22Rv1 (cell line): ENCODE results near the gene WNK2.

ENCODE experiments used
- CTCF ChIP-seq: fragments of 450-650 bp; IDR thresholded peaks from 2 replicates; pipeline ENCODE4 v1.5.1; 2017; ENCODE audit warnings: mild to moderate bottlenecking
- ZFX ChIP-seq: fragments of 450-650 bp; IDR thresholded peaks from 2 replicates; pipeline ENCODE4 v1.6.1; 2017; ENCODE audit warnings: antibody characterized with exemption, borderline replicate concordance

GRCh38 chr9:93228453-93228852 is 44.5 kb downstream of the WNK2 start:
- TF ChIP-seq CTCF (no peak), ZFX (no peak)
